Ovary (tissue), 9 donors: Measurements from ENCODE around the gene XK. TPM values are rescaled to one million over a fixed set of nuclear protein-coding genes. Genes with fewer than 3 reads are reported as not detected.
A peak's percentile ranks its signal among the peaks of the same experiment; 100 is the strongest.

Experiments used
- DNase-seq, 5 donors: peaks; one replicate each; pipeline ENCODE4 v3.0.0-alpha.2; 2019 to 2020
- H3K27ac ChIP-seq, 2 donors: fragments of 200-600 bp; one replicate each; pipeline versions ENCODE4 v1.5.1 to v1.8.0; 2019 to 2022
- H3K27me3 ChIP-seq: fragments of 200-600 bp; one replicate; pipeline ENCODE4 v1.8.0; 2022
- H3K36me3 ChIP-seq: fragments of 200-600 bp; sonication (generic); one replicate; pipeline ENCODE4 v1.5.1; 2019
- H3K4me1 ChIP-seq: one replicate; pipeline ENCODE4 v1.8.1; 2013; ENCODE audit warnings: mild to moderate bottlenecking, moderate library complexity; ENCODE audit not compliant: insufficient read depth
- H3K4me3 ChIP-seq: fragments of 200-600 bp; sonication (generic); one replicate; pipeline ENCODE4 v1.5.1; 2017
- H3K9me3 ChIP-seq, 2 donors: fragments of 200-600 bp in 1 of 2; sonication (generic) in 1 of 2; one replicate each; pipeline versions ENCODE4 v1.5.1 to v1.8.1; 2013 to 2019; ENCODE audit warnings: mild to moderate bottlenecking in 1 of 2, moderate library complexity in 1 of 2
- EP300 ChIP-seq: sonication (generic); formaldehyde crosslinking; IDR thresholded peaks from one replicate; pipeline ENCODE4 v1.6.1; 2017; ENCODE audit warnings: antibody characterized with exemption
- POLR2A ChIP-seq: fragments of 450-650 bp; IDR thresholded peaks from one replicate; pipeline ENCODE4 v1.6.1; 2017; ENCODE audit warnings: antibody characterized with exemption, mild to moderate bottlenecking, moderate library complexity
- WGBS, 3 donors: extraction: QIAGEN DNeasy Blood & Tissue Kit in 1 of 3; methylation state at CpG; one replicate each; pipeline versions ENCODE4 v1.1.5 to v1.1.7; 2013 to 2017; 5-methylcytosine and 5-hydroxymethylcytosine counted together
- intact Hi-C, 4 donors: fragments of 100-400 bp; cut with DNase I; formaldehyde crosslinking; loops; one replicate each; pipeline versions ENCODE4 v1.11.0 to v1.15.1; 2022 to 2023
- polyA plus RNA-seq, 2 donors: library from polyadenylated mRNA; stranded (reverse); fragments of 200-250 nt in 1 of 2; fragments of 350-450 nt in 1 of 2; fragmentation: Illumina TruSeq in 1 of 2; extraction: RNeasy Lipid Tissue Mini Kit (QIAGEN cat#74804) in 1 of 2; gene quantifications; one replicate each; pipeline ENCODE4 v1.2.3, GENCODE V29; 2013 to 2014
- total RNA-seq, 7 donors: library from RNA; depleted of rRNA in 2 of 7; stranded (reverse); fragments of >200 nt in 2 of 7; fragmentation: NEBNext Ultra II Directional in 3 of 7; extraction: Animal tissue kit (Norgen Biotek cat#: 25700) in 3 of 7; gene quantifications; one replicate each; pipeline versions ENCODE4 v1.1.0 to v1.2.4, GENCODE V29; 2016 to 2023
- TF ChIP-seq, protein P1 (sequence below), 3 donors: fragments of 450-650 bp in 2 of 3; fragments of 200-600 bp in 1 of 3; IDR thresholded peaks; one replicate each; pipeline versions ENCODE4 v1.5.1 to v1.8.0; 2016 to 2022; ENCODE audit warnings: antibody characterized with exemption in 3 of 3, mild to moderate bottlenecking in 1 of 3
- donor health status: DM: no; HTN: no; CAD: no; lungs with moderate emphysema.
- donor health status: DM: no; HTN: no; CAD: no.
- donor health status: Bipolar disorder and iron deficiency.
- donor health status: DM: yes; HTN: yes; CAD: no.
- donor health status: DM: no; HTN: no; CAD: no.
- donor health status: DM: yes; HTN: yes; CAD: no.

The XK gene
- total and polyA plus RNA-seq, 9 donors: 0.40 to 2.5 (median 0.68) TPM

- H3K4me3 ChIP-seq: peak overlapping the region; percentile 35
These were observed 618 bp upstream of the XK start for GRCh38 chrX:37684973-37685372.

DNA sequence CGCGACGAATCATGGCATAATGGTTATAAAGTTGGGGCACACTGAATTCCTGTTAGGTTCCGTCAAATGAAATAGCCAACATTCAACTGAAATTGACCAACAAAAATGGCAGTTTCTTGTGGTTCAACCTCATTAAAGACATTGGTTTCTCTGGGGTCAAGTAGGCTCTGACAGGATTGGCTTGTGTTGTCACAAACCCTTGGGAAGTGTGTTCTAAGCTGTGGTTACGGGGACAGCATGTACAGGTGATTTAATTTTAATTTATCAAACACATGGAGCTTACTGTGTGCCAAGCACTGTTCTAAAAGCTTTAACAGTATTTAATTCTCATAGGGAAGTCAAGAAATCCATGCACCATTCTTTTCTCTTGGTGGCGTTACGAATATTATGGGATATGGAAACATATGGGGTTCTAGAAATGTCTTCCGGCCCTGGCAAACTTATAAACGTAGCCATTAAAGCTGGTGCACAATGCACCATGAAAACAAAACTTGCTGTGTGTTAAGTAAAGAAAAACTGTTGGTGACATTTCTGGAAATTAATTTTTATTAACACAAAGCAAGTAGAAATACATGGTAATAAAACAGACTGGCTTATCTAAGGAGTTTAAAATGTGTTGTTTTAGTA, 891 bp downstream of the XK start:
- H3K9me3 ChIP-seq: no peaks in the 10 kb centered on the region
- H3K36me3 ChIP-seq: no peaks in the 10 kb centered on the region
- H3K27me3 ChIP-seq: no peaks in the 10 kb centered on the region
- no peak for DNase-seq
- peak overlapping the region; percentile 35 for H3K4me3 ChIP-seq
- H3K27ac ChIP-seq: no peak overlapping the region
- intact Hi-C loops: no loop called here
- TF ChIP-seq EP300 (no peak), POLR2A (no peak)
- 70 to 79% (median 78%) methylated on average over 9 of the region's 9 CpGs for WGBS, 3 donors
- H3K4me1 ChIP-seq: no peaks in the 10 kb centered on the region

More at GRCh38 chrX:37684973-37685372, 618 bp upstream of the XK start:
- Histone ChIP-seq H3K27ac (no peak overlapping the region), H3K4me1 (no peaks in the 10 kb centered on the region), H3K9me3 (no peaks in the 10 kb centered on the region), H3K36me3 (no peaks in the 10 kb centered on the region), H3K27me3 (no peaks in the 10 kb centered on the region)
- TF ChIP-seq EP300 (no peak), POLR2A (no peak)
- TF ChIP-seq, protein P1, sequence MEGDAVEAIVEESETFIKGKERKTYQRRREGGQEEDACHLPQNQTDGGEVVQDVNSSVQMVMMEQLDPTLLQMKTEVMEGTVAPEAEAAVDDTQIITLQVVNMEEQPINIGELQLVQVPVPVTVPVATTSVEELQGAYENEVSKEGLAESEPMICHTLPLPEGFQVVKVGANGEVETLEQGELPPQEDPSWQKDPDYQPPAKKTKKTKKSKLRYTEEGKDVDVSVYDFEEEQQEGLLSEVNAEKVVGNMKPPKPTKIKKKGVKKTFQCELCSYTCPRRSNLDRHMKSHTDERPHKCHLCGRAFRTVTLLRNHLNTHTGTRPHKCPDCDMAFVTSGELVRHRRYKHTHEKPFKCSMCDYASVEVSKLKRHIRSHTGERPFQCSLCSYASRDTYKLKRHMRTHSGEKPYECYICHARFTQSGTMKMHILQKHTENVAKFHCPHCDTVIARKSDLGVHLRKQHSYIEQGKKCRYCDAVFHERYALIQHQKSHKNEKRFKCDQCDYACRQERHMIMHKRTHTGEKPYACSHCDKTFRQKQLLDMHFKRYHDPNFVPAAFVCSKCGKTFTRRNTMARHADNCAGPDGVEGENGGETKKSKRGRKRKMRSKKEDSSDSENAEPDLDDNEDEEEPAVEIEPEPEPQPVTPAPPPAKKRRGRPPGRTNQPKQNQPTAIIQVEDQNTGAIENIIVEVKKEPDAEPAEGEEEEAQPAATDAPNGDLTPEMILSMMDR (IDR thresholded peaks at IDR 0.05): no peak
- WGBS, 3 donors: 75 to 82% (median 79%) methylated on average over 3 of the region's 3 CpGs
- no peak for DNase-seq
- intact Hi-C loops: no loop called here

GRCh38 chrX:37686996-37687395, 1.4 kb downstream of the XK start:
- DNase-seq: no peak
- TF ChIP-seq POLR2A (no peak), EP300 (no peak)
- H3K27ac ChIP-seq: no peak overlapping the region
- H3K4me1 ChIP-seq: no peaks in the 10 kb centered on the region
- H3K27me3 ChIP-seq: no peaks in the 10 kb centered on the region
- H3K36me3 ChIP-seq: no peaks in the 10 kb centered on the region
- WGBS, 3 donors: 72 to 76% (median 74%) methylated on average over 3 of the region's 3 CpGs
- no peak overlapping the region for H3K4me3 ChIP-seq
- intact Hi-C loops: no loop called here
- H3K9me3 ChIP-seq: no peaks in the 10 kb centered on the region

- H3K4me1 ChIP-seq: no peaks in the 10 kb centered on the region
- no peaks in the 10 kb centered on the region for H3K9me3 ChIP-seq
- no peaks in the 10 kb centered on the region for H3K36me3 ChIP-seq
- no peak overlapping the region for H3K27ac ChIP-seq
- DNase-seq: no peak
- H3K27me3 ChIP-seq: no peaks in the 10 kb centered on the region
- TF ChIP-seq EP300: no peak
- TF ChIP-seq POLR2A: no peak
- TF ChIP-seq, protein P1 (IDR thresholded peaks at IDR 0.05): no peak
- intact Hi-C loops: no loop called here
- H3K4me3 ChIP-seq: no peak overlapping the region
These were observed 4.5 kb downstream of the XK start for GRCh38 chrX:37690119-37690518.

DNA sequence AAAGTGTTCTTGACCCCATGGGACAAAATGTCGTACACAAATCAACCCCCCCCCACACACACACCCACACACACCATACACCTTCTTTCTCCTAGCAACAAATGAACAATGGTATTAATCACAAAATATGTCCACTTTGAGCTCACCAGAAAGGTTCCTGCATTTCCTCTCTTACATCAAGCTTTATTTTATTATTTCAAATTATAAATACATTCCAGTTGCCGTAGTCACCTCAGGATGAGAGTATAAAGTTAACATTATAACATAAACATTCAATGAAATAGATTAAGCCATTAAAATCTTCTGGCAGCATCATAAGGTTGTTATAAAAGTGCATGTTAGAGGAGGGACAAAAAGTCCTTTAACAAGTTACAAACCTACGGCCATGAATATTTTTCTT, 7.3 kb downstream of the XK start:
- 30 to 52% (median 46%) methylated on average over 3 of the region's 3 CpGs for WGBS, 3 donors
- H3K36me3 ChIP-seq: no peaks in the 10 kb centered on the region
- H3K4me1 ChIP-seq: no peaks in the 10 kb centered on the region
- no peak overlapping the region for H3K4me3 ChIP-seq
- no peaks in the 10 kb centered on the region for H3K27me3 ChIP-seq
- H3K27ac ChIP-seq: no peak overlapping the region
- H3K9me3 ChIP-seq: no peaks in the 10 kb centered on the region
- no peak for DNase-seq
- intact Hi-C loops: no loop called here
- TF ChIP-seq, protein P1 (IDR thresholded peaks at IDR 0.05): no peak
- no peak for TF ChIP-seq POLR2A
- TF ChIP-seq EP300: no peak
